H9 (cell line): ENCODE results near the gene HMOX2. TPM values are rescaled to one million over a fixed set of nuclear protein-coding genes. Genes with fewer than 3 reads are reported as not detected.

Experiments
- DNase-seq: peaks from one replicate; pipeline ENCODE4 v3.0.0-alpha.2; 2017
- H2AFZ ChIP-seq: one replicate; pipeline ENCODE4 v1.6.1; 2013; ENCODE audit warnings: mild to moderate bottlenecking, low read length, control low read depth, moderate library complexity
- H2AK5ac ChIP-seq: 2 replicates; pipeline ENCODE4 v1.6.1; 2013; ENCODE audit warnings: low read length, control low read depth, mixed read lengths; ENCODE audit not compliant: insufficient read length
- H2BK120ac ChIP-seq: one replicate; pipeline ENCODE4 v1.6.1; 2013; ENCODE audit warnings: low read depth, mild to moderate bottlenecking, low read length, control low read depth, inconsistent platforms; ENCODE audit not compliant: poor library complexity, severe bottlenecking
- H2BK12ac ChIP-seq: 2 replicates; pipeline ENCODE4 v1.6.1; 2013; ENCODE audit warnings: low read length, control low read depth, mixed read lengths, low read depth; ENCODE audit not compliant: insufficient read length
- H2BK15ac ChIP-seq: 2 replicates; pipeline ENCODE4 v1.6.1; 2013; ENCODE audit warnings: low read depth, low read length, control low read depth
- H2BK20ac ChIP-seq: one replicate; pipeline ENCODE4 v1.6.1; 2013; ENCODE audit warnings: low read depth, mild to moderate bottlenecking, low read length, control low read depth, inconsistent platforms; ENCODE audit not compliant: poor library complexity, severe bottlenecking
- H2BK5ac ChIP-seq: 2 replicates; pipeline ENCODE4 v1.6.1; 2013; ENCODE audit warnings: low read length, control low read depth, mixed read lengths; ENCODE audit not compliant: insufficient read length
- H3K14ac ChIP-seq: 2 replicates; pipeline ENCODE4 v1.6.1; 2013; ENCODE audit warnings: low read length, control low read depth; ENCODE audit not compliant: insufficient read depth
- H3K18ac ChIP-seq: 2 replicates; pipeline ENCODE4 v1.6.1; 2013; ENCODE audit warnings: low read depth, mild to moderate bottlenecking, mixed read lengths, low read length, control low read depth; ENCODE audit not compliant: insufficient read length
- H3K23ac ChIP-seq: 2 replicates; pipeline ENCODE4 v1.6.1; 2013; ENCODE audit warnings: low read length, control low read depth, mixed read lengths, low read depth; ENCODE audit not compliant: insufficient read length
- H3K23me2 ChIP-seq: 2 replicates; pipeline ENCODE4 v1.6.1; 2013; ENCODE audit warnings: low read depth, mild to moderate bottlenecking, mixed read lengths, low read length, control low read depth; ENCODE audit not compliant: insufficient read length, poor library complexity, severe bottlenecking
- H3K27ac ChIP-seq: 2 replicates; pipeline ENCODE4 v1.5.1; 2013; ENCODE audit warnings: low read length, control low read depth, mixed read lengths, low read depth; ENCODE audit not compliant: insufficient read length
- H3K27me3 ChIP-seq: 2 replicates; pipeline ENCODE4 v1.6.1; 2013; ENCODE audit warnings: low read length, control low read depth, inconsistent platforms; ENCODE audit not compliant: insufficient read depth
- H3K4ac ChIP-seq: 2 replicates; pipeline ENCODE4 v1.6.1; 2013; ENCODE audit warnings: low read depth, mild to moderate bottlenecking, control low read depth, inconsistent platforms, low read length, moderate library complexity
- H3K4me1 ChIP-seq: 2 replicates; pipeline ENCODE4 v1.6.1; 2013; ENCODE audit warnings: low read length, control low read depth, inconsistent platforms; ENCODE audit not compliant: insufficient read depth
- H3K4me2 ChIP-seq: 2 replicates; pipeline ENCODE4 v1.6.1; 2013; ENCODE audit warnings: low read length, control low read depth, mixed read lengths; ENCODE audit not compliant: insufficient read length, insufficient read depth
- H3K56ac ChIP-seq: 2 replicates; pipeline ENCODE4 v1.6.1; 2013; ENCODE audit warnings: low read depth, mild to moderate bottlenecking, mixed read lengths, low read length, control low read depth; ENCODE audit not compliant: insufficient read length
- H3K79me1 ChIP-seq: 2 replicates; pipeline ENCODE4 v1.6.1; 2013; ENCODE audit warnings: low read depth, mild to moderate bottlenecking, moderate library complexity, low read length, control low read depth, inconsistent platforms; ENCODE audit not compliant: insufficient read depth, poor library complexity, severe bottlenecking
- H3K79me2 ChIP-seq: 2 replicates; pipeline ENCODE4 v1.6.1; 2013; ENCODE audit warnings: low read length, control low read depth, inconsistent platforms; ENCODE audit not compliant: insufficient read depth
- H3K9ac ChIP-seq: 2 replicates; pipeline ENCODE4 v1.6.1; 2013; ENCODE audit warnings: low read length, control low read depth, mixed read lengths; ENCODE audit not compliant: insufficient read length; ENCODE audit errors: extremely low read depth
- H3K9me3 ChIP-seq: one replicate; pipeline ENCODE4 v1.6.1; 2013; ENCODE audit warnings: low read depth, low read length, inconsistent platforms; ENCODE audit not compliant: control insufficient read depth
- H3T11ph ChIP-seq: one replicate; pipeline ENCODE4 v1.6.1; 2013; ENCODE audit warnings: mild to moderate bottlenecking, low read length, control low read depth, inconsistent platforms
- H4K20me1 ChIP-seq: one replicate; pipeline ENCODE4 v1.6.1; 2013; ENCODE audit not compliant: control insufficient read depth, insufficient read length, insufficient read depth
- H4K5ac ChIP-seq: 2 replicates; pipeline ENCODE4 v1.6.1; 2013; ENCODE audit warnings: low read depth, mild to moderate bottlenecking, mixed read lengths, low read length, control low read depth; ENCODE audit not compliant: insufficient read length
- H4K8ac ChIP-seq: replicated peaks from 2 replicates; pipeline ENCODE4 v1.6.1; 2013; ENCODE audit warnings: low read length, control low read depth, mixed read lengths, low read depth; ENCODE audit not compliant: insufficient read length
- H4K91ac ChIP-seq: 2 replicates; pipeline ENCODE4 v1.6.1; 2013; ENCODE audit warnings: low read depth, mild to moderate bottlenecking, moderate library complexity, mixed read lengths, low read length, control low read depth; ENCODE audit not compliant: insufficient read length
- H3K27ac Mint-ChIP-seq, 3 experiments: 2 replicates in 2 of 3; 3 replicates in 1 of 3; pipeline ENCODE4 v1.8.0; 2020 to 2021; ENCODE audit warnings: mixed read lengths in 3 of 3, mild to moderate bottlenecking in 1 of 3, moderate library complexity in 1 of 3
- H3K27me3 Mint-ChIP-seq: 2 replicates; pipeline ENCODE4 v1.8.0; 2021; ENCODE audit warnings: low read depth, mild to moderate bottlenecking, moderate library complexity, mixed read lengths
- H3K36me3 Mint-ChIP-seq, 3 experiments: 2 replicates in 2 of 3; 3 replicates in 1 of 3; pipeline ENCODE4 v1.8.0; 2020 to 2021; ENCODE audit warnings: low read depth in 3 of 3, mixed read lengths in 3 of 3; ENCODE audit not compliant: insufficient read depth in 1 of 3
- H3K4me1 Mint-ChIP-seq, 2 experiments: 2 replicates each; pipeline ENCODE4 v1.8.0; 2020; ENCODE audit warnings: mixed read lengths in 2 of 2
- H3K4me3 Mint-ChIP-seq, 2 experiments: 2 replicates in 1 of 2; 3 replicates in 1 of 2; pipeline ENCODE4 v1.8.0; 2020 to 2021; ENCODE audit warnings: mild to moderate bottlenecking in 2 of 2, mixed read lengths in 2 of 2, moderate library complexity in 1 of 2
- H3K9me3 Mint-ChIP-seq, 2 experiments: 2 replicates in 1 of 2; 3 replicates in 1 of 2; pipeline ENCODE4 v1.8.0; 2020; ENCODE audit warnings: mild to moderate bottlenecking in 2 of 2, mixed read lengths in 2 of 2, moderate library complexity in 1 of 2
- CTCF ChIP-seq: fragments of 200-600 bp; sonication (generic); conservative IDR thresholded peaks from 3 replicates; pipeline ENCODE4 v1.8.0; 2021; ENCODE audit warnings: antibody characterized with exemption, mild to moderate bottlenecking
- WGBS: extraction: QIAGEN DNeasy Blood & Tissue Kit; methylation state at CpG from one replicate; pipeline ENCODE4 v1.1.7; 2013; ENCODE audit warnings: missing lambda C conversion rate, low lambda C conversion rate, mixed read lengths; ENCODE audit not compliant: insufficient read length; ENCODE audit errors: extremely low coverage; 5-methylcytosine and 5-hydroxymethylcytosine counted together
- total RNA-seq: library from RNA; stranded (reverse); gene quantifications from 2 replicates; pipeline ENCODE4 v1.2.1, GENCODE V29; 2021

The HMOX2 gene
- total RNA-seq, 1 experiment from 2014 or later = 44.4 TPM

GRCh38 chr16:4460936-4461249 is 15.3 kb upstream of the HMOX2 start:
- Mint-ChIP-seq H3K4me3 (no peak overlapping the region), H3K36me3 (peaks cover 16 to 54% (median 44%) of the 10 kb centered on the region in 3 experiments; a peak in 6 of 7 replicates), H3K4me1 (peaks cover 14 to 24% of the 10 kb centered on the region in 2 experiments), H3K9me3 (no peaks in the 10 kb centered on the region), H3K27ac (peak overlapping the region in 2 of 3 experiments; percentile 68 to 96; a peak in 4 of 7 replicates), H3K27me3 (no peaks in the 10 kb centered on the region; the same call in 1 of the 2 replicates)
- TF ChIP-seq CTCF = no peak
- Histone ChIP-seq H4K91ac (no peak overlapping the region), H2AK5ac (no peak overlapping the region), H4K20me1 (no peaks in the 10 kb centered on the region), H3K4ac (no peak overlapping the region), H3K79me2 (no peaks in the 10 kb centered on the region), H3K9me3 (no peaks in the 10 kb centered on the region), H3K23ac (no peak overlapping the region), H3T11ph (no peak overlapping the region), H2BK20ac (no peak overlapping the region), H4K8ac (no peak overlapping the region), H2BK12ac (no peak overlapping the region), H2BK15ac (no peak overlapping the region), H3K56ac (no peak overlapping the region), H3K27ac (no peak overlapping the region), H2BK5ac (no peak overlapping the region), H3K18ac (no peak overlapping the region), H3K9ac (no peak overlapping the region), H2BK120ac (no peak overlapping the region), H4K5ac (no peak overlapping the region), H3K4me1 (no peaks in the 10 kb centered on the region), H3K79me1 (no peaks in the 10 kb centered on the region), H2AFZ (no peak overlapping the region), H3K4me2 (no peak overlapping the region), H3K23me2 (no peaks in the 10 kb centered on the region), H3K27me3 (no peaks in the 10 kb centered on the region), H3K14ac (no peak overlapping the region)
- WGBS = no CpG with 5 or more reads among the region's 5 CpGs
- DNase-seq = no peak
